OCI-LY1 (cell line): ENCODE data around the gene SP8.

Source experiments
- CTCF ChIP-seq: fragments of 200-600 bp; sonication (generic), shearing (Covaris generic); IDR thresholded peaks from 2 replicates; pipeline ENCODE4 v1.5.1; 2017; ENCODE audit warnings: mild to moderate bottlenecking, antibody characterized with exemption, low read length, moderate library complexity, mixed read lengths
- EZH2 ChIP-seq: fragments of 200-600 bp; sonication (generic), shearing (Covaris generic); IDR thresholded peaks from 2 replicates; pipeline ENCODE4 v1.8.0; 2017; ENCODE audit warnings: borderline replicate concordance, mixed run types, mild to moderate bottlenecking, antibody characterized with exemption, low read length, moderate library complexity, mixed read lengths

- TF ChIP-seq CTCF (no peak), EZH2 (no peak)
Measured at GRCh38 chr7:20783125-20783699, 3.5 kb downstream of the SP8 start.
